Panc1 (cell line): ENCODE measurements around the gene TRPV6. TPM values are rescaled to one million over a fixed set of nuclear protein-coding genes. Genes with fewer than 3 reads are reported as not detected.

ENCODE experiments used
- ATAC-seq: fragments of 200-7000 bp; cut with Tn5 transposase; 2 replicates; pipeline ENCODE4 v1.9.1; 2020; ENCODE audit warnings: mild to moderate bottlenecking, moderate library complexity
- BruUV-seq: library from RNA; stranded (reverse); fragments of 400-500 nt; replicated peaks from 2 replicates; lab custom pipeline; 2021; lab: Mats Ljungman, UMichigan
- CTCF ChIA-PET: fragments of 300-600 bp; sonication (Branson Sonifier 250); formaldehyde crosslinking; loops from one replicate; lab custom pipeline; 2022; ENCODE audit warnings: antibody characterized with exemption; lab: Charles Lee
- POLR2A ChIA-PET: fragments of 300-600 bp; sonication (Branson Sonifier 250); formaldehyde crosslinking; loops from one replicate; lab custom pipeline; 2022; ENCODE audit warnings: antibody characterized with exemption; lab: Charles Lee
- DNase-seq: peaks from one replicate; pipeline ENCODE4 v3.0.0-alpha.2; 2010; ENCODE audit warnings: low read depth, low spot score
- H3K27ac ChIP-seq: 2 replicates; pipeline ENCODE4 v1.5.1; 2011; ENCODE audit warnings: mild to moderate bottlenecking, low read length, inconsistent platforms
- H3K27me3 ChIP-seq: fragments of 200-500 bp; sonication (Bioruptor generic); 2 replicates; pipeline ENCODE4 v1.6.0; 2014; ENCODE audit warnings: low read length, inconsistent platforms; ENCODE audit not compliant: control insufficient read depth, insufficient read depth
- H3K36me3 ChIP-seq: fragments of 200-500 bp; sonication (Bioruptor generic); 2 replicates; pipeline ENCODE4 v1.5.1; 2014; ENCODE audit warnings: inconsistent platforms, mild to moderate bottlenecking, low read length, moderate library complexity; ENCODE audit not compliant: control insufficient read depth, insufficient read depth
- H3K4me1 ChIP-seq: 2 replicates; pipeline ENCODE4 v1.5.1; 2011; ENCODE audit warnings: inconsistent platforms, mild to moderate bottlenecking, low read length, moderate library complexity; ENCODE audit not compliant: control insufficient read depth, insufficient read depth
- H3K4me3 ChIP-seq, 2 experiments: 2 replicates each; pipeline ENCODE4 v1.5.1; 2011 to 2012; ENCODE audit warnings: low read depth in 2 of 2, low read length in 2 of 2, mild to moderate bottlenecking in 2 of 2, inconsistent platforms in 1 of 2, moderate library complexity in 1 of 2
- H3K9me3 ChIP-seq: fragments of 200-500 bp; sonication (Bioruptor generic); 2 replicates; pipeline ENCODE4 v1.5.1; 2014; ENCODE audit warnings: low read depth, mild to moderate bottlenecking, inconsistent platforms, low read length, moderate library complexity; ENCODE audit not compliant: control insufficient read depth, insufficient read depth
- CTCF ChIP-seq: fragments of 450-650 bp; IDR thresholded peaks from 2 replicates; pipeline ENCODE4 v1.5.1; 2017; ENCODE audit warnings: mild to moderate bottlenecking
- POLR2AphosphoS5 ChIP-seq: IDR thresholded peaks from 2 replicates; pipeline ENCODE4 v1.6.1; 2012; ENCODE audit warnings: mild to moderate bottlenecking, low read depth, low read length, moderate library complexity
- REST ChIP-seq, 2 experiments: IDR thresholded peaks; 2 replicates each; pipeline ENCODE4 v1.6.1; 2011 to 2012; ENCODE audit warnings: low read depth in 2 of 2, control low read depth in 1 of 2, low read length in 1 of 2, mild to moderate bottlenecking in 1 of 2, moderate library complexity in 1 of 2; ENCODE audit not compliant: insufficient read depth in 1 of 2
- SIN3A ChIP-seq: IDR thresholded peaks from 2 replicates; pipeline ENCODE4 v1.6.1; 2012; ENCODE audit warnings: low read depth, mild to moderate bottlenecking, low read length, moderate library complexity, borderline replicate concordance; ENCODE audit not compliant: insufficient read depth
- TCF7L2 ChIP-seq: IDR thresholded peaks from 2 replicates; pipeline ENCODE4 v1.6.1; 2011; ENCODE audit warnings: mild to moderate bottlenecking, low read depth, low read length, inconsistent platforms
- in situ Hi-C: cut with HindIII; loops from 2 replicates; pipeline ENCODE4 v1.10.0; 2016; ENCODE audit warnings: low sequenced_read_pairs, low pct_unique_long_range_greater_than_20kb
- intact Hi-C: fragments of 100-400 bp; cut with micrococcal nuclease; formaldehyde crosslinking; loops from one replicate; pipeline ENCODE4 v1.10.0; 2022; ENCODE audit not compliant: unreplicated experiment
- total RNA-seq: library from RNA; stranded (reverse); gene quantifications from one replicate; pipeline ENCODE4 v1.2.1, GENCODE V29; 2021; ENCODE audit not compliant: unreplicated experiment

The TRPV6 gene
- total RNA-seq, 1 experiment from 2014 or later = not detected

DNA sequence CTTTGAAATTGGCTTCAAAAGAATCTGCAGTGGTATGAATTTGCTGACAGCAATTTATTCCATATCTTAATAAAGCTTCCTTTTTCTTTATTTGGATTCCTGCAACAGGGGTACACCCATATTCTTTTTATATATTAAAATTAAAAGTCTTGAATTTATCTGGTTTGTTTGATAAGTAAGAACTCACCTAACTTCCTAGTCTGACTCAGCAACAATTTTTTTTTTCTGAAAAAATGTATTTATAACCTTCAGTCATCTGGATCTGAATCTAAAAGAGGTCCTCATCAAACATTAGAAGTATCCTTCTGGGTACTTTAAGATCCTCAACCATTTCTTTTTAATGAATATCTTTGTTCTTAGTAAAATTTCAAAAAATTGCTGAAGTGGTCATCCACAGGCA, 26.1 kb downstream of the TRPV6 start:
- intact Hi-C loops = no loop called here
- ChIA-PET CTCF (no interaction called here), POLR2A (no interaction called here)

DNA sequence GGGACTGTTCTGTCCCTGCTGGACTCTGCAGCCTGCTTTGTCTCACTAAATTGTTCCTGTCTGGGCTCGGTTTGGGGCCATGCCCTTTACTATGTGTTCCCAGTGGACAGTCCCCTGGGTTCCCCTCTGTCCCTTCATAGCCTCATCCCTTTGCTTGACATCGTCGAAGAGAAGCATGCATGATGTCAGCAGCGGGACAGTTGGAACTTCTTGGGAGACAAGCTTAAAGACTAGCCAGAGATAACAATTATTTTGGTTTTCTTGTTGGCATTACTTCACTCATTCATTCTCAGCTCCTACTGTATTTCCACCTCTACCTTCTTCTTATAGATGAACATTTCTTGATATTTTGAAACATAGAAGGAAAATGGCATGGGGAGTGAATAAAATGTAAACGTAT, 27.9 kb downstream of the TRPV6 start:
- ChIA-PET CTCF (no interaction called here), POLR2A (no interaction called here)
- Histone ChIP-seq H3K9me3 (no peaks in the 10 kb centered on the region), H3K36me3 (no peaks in the 10 kb centered on the region; the same call in none of the 2 replicates), H3K4me3 (no peak overlapping the region), H3K27me3 (peaks cover 30% of the 10 kb centered on the region), H3K4me1 (no peaks in the 10 kb centered on the region; the same call in 1 of the 2 replicates), H3K27ac (no peak overlapping the region)
- intact Hi-C loops (no loop called here), in situ Hi-C loops (no loop called here)
- BruUV-seq = no TSS peak
- TF ChIP-seq REST (IDR thresholded peaks at IDR 0.05; ENCODE audit: insufficient read depth in 1 of 2, low read depth in 2 of 2, low read length in 1 of 2) = no peak
- no peak for TF ChIP-seq TCF7L2
- no peak for TF ChIP-seq POLR2AphosphoS5
- no peak for TF ChIP-seq SIN3A
- TF ChIP-seq CTCF = no peak
- DNase-seq = no peak
- ATAC-seq = no peak

More for the DNA sequence above, 26.1 kb downstream of the TRPV6 start:
- H3K4me1 ChIP-seq = no peaks in the 10 kb centered on the region; the same call in 1 of the 2 replicates
- no peaks in the 10 kb centered on the region for H3K9me3 ChIP-seq
- BruUV-seq = no TSS peak
- H3K4me3 ChIP-seq = no peak overlapping the region
- no peaks in the 10 kb centered on the region; the same call in none of the 2 replicates for H3K36me3 ChIP-seq
- DNase-seq (no peak), ATAC-seq (no peak)
- in situ Hi-C loops = no loop called here
- peaks cover 19% of the 10 kb centered on the region for H3K27me3 ChIP-seq
- no peak overlapping the region for H3K27ac ChIP-seq
- TF ChIP-seq POLR2AphosphoS5 = no peak
- TF ChIP-seq REST (IDR thresholded peaks at IDR 0.05; ENCODE audit: insufficient read depth in 1 of 2, low read depth in 2 of 2, low read length in 1 of 2) = no peak
- TF ChIP-seq TCF7L2 = no peak
- TF ChIP-seq SIN3A = no peak
